ENCODE measurements around the gene TNFAIP2. TPM values are rescaled to one million over a fixed set of nuclear protein-coding genes. Genes with fewer than 3 reads are reported as not detected.

Gene TNFAIP2
- total and polyA plus RNA-seq, 9 of the 15 experiments (the other 6 are each of a cell fraction or from before 2014, with no cell fraction given): 22.6 to 68.6 (median 44.6) TPM

GRCh38 chr14:103101963-103102688, 21.1 kb upstream of the TNFAIP2 start:
- Histone ChIP-seq H2AFZ (ENCODE audit: low read depth, low read length) (no peak overlapping the region), H3K79me2 (ENCODE audit: control insufficient read depth, insufficient read depth, low read length) (peaks cover 11% of the 10 kb centered on the region; the same call in 2 of the 3 replicates), H3K4me2 (ENCODE audit: insufficient read depth, low read length) (no peak overlapping the region), H3K36me3 (ENCODE audit: control insufficient read depth, insufficient read depth, low read length) (peaks cover 6% of the 10 kb centered on the region; the same call in 1 of the 3 replicates), H3K27me3 (ENCODE audit: control insufficient read depth in 2 of 2, insufficient read depth in 2 of 2, low read length in 2 of 2) (no peaks in the 10 kb centered on the region), H3K9ac (ENCODE audit: insufficient read depth in 1 of 2, low read depth in 2 of 2, low read length in 2 of 2) (peak overlapping the region in 1 of 2 experiments; percentile 36; a peak in 1 of 4 replicates), H3K27ac (ENCODE audit: extremely low read depth, low read depth, low read length) (no peak overlapping the region), H3K9me1 (ENCODE audit: control insufficient read depth, insufficient read depth, low read length) (no peaks in the 10 kb centered on the region), H4K20me1 (replicated peaks; ENCODE audit: control insufficient read depth, insufficient read depth, low read length) (no peaks in the 10 kb centered on the region), H3K4me1 (replicated peaks in 1 of 2; ENCODE audit: control insufficient read depth in 2 of 2, insufficient read depth in 2 of 2, low read length in 2 of 2) (peaks cover 32 to 92% of the 10 kb centered on the region in 2 experiments), H3K4me3 (no peak overlapping the region), H3K9me3 (replicated peaks; ENCODE audit: control insufficient read depth, insufficient read depth, low read depth, low read length) (no peaks in the 10 kb centered on the region)
- TF ChIP-seq RFX5 (IDR thresholded peaks at IDR 0.05; ENCODE audit: low read depth, low read length) (no peak), FOXP4 (CRISPR knock-in tag; IDR thresholded peaks at IDR 0.05; ENCODE audit: borderline replicate concordance) (no peak)
- TF ChIP-seq, protein P1, sequence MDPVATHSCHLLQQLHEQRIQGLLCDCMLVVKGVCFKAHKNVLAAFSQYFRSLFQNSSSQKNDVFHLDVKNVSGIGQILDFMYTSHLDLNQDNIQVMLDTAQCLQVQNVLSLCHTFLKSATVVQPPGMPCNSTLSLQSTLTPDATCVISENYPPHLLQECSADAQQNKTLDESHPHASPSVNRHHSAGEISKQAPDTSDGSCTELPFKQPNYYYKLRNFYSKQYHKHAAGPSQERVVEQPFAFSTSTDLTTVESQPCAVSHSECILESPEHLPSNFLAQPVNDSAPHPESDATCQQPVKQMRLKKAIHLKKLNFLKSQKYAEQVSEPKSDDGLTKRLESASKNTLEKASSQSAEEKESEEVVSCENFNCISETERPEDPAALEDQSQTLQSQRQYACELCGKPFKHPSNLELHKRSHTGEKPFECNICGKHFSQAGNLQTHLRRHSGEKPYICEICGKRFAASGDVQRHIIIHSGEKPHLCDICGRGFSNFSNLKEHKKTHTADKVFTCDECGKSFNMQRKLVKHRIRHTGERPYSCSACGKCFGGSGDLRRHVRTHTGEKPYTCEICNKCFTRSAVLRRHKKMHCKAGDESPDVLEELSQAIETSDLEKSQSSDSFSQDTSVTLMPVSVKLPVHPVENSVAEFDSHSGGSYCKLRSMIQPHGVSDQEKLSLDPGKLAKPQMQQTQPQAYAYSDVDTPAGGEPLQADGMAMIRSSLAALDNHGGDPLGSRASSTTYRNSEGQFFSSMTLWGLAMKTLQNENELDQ (CRISPR knock-in tag; IDR thresholded peaks at IDR 0.05; ENCODE audit: borderline replicate concordance): no peak
- TF ChIP-seq, protein P2, sequence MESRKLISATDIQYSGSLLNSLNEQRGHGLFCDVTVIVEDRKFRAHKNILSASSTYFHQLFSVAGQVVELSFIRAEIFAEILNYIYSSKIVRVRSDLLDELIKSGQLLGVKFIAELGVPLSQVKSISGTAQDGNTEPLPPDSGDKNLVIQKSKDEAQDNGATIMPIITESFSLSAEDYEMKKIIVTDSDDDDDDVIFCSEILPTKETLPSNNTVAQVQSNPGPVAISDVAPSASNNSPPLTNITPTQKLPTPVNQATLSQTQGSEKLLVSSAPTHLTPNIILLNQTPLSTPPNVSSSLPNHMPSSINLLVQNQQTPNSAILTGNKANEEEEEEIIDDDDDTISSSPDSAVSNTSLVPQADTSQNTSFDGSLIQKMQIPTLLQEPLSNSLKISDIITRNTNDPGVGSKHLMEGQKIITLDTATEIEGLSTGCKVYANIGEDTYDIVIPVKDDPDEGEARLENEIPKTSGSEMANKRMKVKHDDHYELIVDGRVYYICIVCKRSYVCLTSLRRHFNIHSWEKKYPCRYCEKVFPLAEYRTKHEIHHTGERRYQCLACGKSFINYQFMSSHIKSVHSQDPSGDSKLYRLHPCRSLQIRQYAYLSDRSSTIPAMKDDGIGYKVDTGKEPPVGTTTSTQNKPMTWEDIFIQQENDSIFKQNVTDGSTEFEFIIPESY (CRISPR knock-in tag; IDR thresholded peaks at IDR 0.05): peak; percentile 93
- CTCF ChIA-PET (ENCODE audit: low intra/inter-chr PET ratio): no interaction called here
- ATAC-seq (no peak), FAIRE-seq (no peak), DNase-seq (ENCODE audit: extremely low read depth in 1 of 4, low spot score in 3 of 4) (no peak)
- in situ Hi-C loops (cut with MboI): loop anchor here (10.0 kb wide), 1 partner anchor 193 kb away; no protein-coding TSS in a partner anchor
- 98% methylated on average over 9 of the region's 85 CpGs for WGBS (ENCODE audit: insufficient coverage, low coverage, missing lambda C conversion rate)
- BruUV-seq (replicated peaks): no TSS peak
- POLR2A ChIA-PET: no interaction called here
- intact Hi-C loops (cut with micrococcal nuclease): no loop called here

Data from K562 (cell line).